SW480 (cell line): ENCODE data around the gene ZNF438.
"Not testable (repeated sequence)": the region's sequence is repeated elsewhere in the genome, so short reads cannot be mapped to it uniquely, and the experiment has no call there.

Experiments
- DNase-seq: peaks from one replicate; pipeline ENCODE4 v3.0.0-alpha.2; 2016; ENCODE audit warnings: low spot score

ZNF438 gene

DNA sequence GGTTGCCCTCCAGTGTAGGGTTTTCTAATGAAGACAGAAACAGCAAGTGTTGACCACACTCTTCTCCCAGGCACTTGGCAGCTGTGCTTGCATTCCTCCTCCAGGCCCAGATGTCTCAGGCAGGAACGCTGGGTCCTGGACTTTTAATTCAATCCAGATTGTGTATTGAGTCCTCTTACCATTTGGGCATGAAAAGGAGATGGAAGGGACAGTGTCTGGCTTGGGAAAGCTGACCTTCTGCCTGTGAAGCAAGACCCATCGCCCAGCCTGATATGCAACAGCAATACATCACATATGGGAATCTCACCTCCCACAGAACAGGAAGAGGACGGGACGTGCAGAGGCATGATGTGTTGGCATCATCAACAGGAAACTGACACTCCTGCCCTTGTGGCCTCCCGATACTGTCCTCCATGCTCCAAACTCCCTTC is 227.8 kb downstream of the ZNF438 start:
- DNase-seq, result no peak

DNA sequence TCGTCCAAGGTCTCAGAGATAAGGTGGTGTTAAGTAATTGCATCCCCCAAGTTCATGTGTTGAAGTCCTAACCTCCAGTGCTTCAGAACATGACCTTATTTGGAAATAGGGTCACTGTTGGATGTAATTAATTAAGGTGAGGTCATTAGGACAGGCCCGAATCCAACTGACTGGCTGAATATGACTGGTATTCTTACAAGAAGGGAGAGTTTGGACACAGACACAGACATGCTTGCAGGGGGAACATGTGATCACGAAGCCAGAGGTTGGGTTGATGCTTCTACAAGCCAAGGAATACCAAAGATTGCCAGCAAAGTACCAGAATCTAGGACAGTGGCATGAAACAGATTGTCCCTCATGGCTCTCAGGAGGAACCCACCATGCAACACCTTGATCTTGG is 228.6 kb downstream of the ZNF438 start:
- no peak for DNase-seq

DNA sequence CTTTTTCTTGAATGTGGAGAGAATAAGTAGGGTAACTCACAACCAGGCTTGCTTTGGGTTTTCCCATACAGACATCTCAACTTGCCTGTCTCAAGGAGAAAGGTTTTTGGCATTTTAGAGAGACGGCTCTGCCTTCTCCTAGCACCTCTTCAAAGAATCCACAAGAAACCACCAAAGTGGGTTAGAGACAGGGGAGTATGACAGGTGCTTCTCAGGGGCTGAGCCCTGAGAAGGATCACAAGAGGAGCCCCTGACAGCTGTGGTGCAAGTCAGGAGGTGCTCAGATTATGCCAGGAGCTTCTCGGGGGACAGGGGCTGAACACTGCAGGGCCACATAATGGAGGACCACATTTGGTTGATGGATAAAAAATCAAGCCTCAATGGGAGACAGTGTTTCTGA is 231.3 kb downstream of the ZNF438 start:
- no peak for DNase-seq

DNA sequence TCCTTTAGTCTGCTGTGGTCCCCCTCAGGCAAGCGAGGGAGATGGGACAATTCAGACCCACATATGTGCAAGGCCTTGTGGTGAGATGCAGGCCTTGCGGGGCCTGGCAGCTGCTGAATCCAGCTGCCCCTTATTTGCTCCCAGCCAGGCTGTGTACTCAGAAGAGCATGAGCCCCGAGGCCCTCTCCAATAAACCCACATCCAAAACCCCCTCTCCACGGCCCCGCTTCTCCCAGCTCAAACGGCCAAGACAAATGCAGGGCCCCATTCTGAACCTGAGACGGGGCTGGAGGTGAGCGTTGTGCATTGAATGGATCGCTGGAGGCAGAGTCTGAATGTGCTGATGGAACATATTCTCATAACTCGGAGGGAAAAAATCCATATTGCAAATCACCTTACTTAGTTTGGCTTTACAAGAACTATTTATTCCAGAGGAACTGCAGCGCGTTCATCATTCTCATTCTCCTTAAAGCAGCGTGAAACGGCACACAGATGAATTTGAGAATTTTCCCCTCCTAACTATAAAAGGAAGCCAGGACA is 232.9 kb downstream of the ZNF438 start:
- no peak for DNase-seq

DNA sequence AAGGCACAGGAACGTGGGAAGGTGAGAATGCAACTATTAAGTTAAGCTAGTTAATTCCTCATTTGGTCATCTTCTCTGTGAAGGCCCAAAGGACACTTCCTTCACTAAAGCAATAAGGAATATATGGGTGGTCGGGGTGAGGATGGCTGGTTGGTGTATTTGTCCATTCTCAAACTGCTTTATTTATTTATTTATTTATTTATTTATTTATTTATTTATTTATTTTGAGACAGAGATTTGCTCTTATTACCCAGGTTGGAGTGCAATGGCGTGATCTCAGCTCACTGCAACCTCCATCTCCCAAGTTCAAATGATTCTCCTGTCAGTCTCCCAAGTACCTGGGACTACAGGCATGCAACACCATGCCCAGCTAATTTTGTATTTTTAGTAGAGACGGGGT is 236.6 kb downstream of the ZNF438 start:
- DNase-seq, result not testable (repeated sequence)
